NCI-H187 treated with DMSO at 0.1 percent for 48 hours (cell line): ENCODE data around the gene SCUBE3.

Source experiments
- DNase-seq: peaks from one replicate; lab custom pipeline; 2025; lab: John Stamatoyannopoulos, UW

Gene SCUBE3

GRCh38 chr6:35213824-35214756, at the start of gene SCUBE3:
Gene SCUBE3, plus strand, starts transcription at chr6:35213956. Its CDS starts 463 bp downstream, at chr6:35214419.
- DNase-seq = no peak

GRCh38 chr6:35164277-35164676, 49.5 kb upstream of the SCUBE3 start:
- no peak for DNase-seq

GRCh38 chr6:35164868-35165267, 48.9 kb upstream of the SCUBE3 start:
- no peak for DNase-seq

- no peak for DNase-seq
Observed at GRCh38 chr6:35165630-35166071, 48.1 kb upstream of the SCUBE3 start.

GRCh38 chr6:35166116-35166515, 47.6 kb upstream of the SCUBE3 start:
- DNase-seq = no peak

GRCh38 chr6:35166520-35166919, 47.2 kb upstream of the SCUBE3 start:
- no peak for DNase-seq

- no peak for DNase-seq
Observed at GRCh38 chr6:35167505-35167904, 46.3 kb upstream of the SCUBE3 start.

GRCh38 chr6:35168461-35168861, 45.3 kb upstream of the SCUBE3 start:
- peak; percentile 64 for DNase-seq

- DNase-seq = no peak
Observed at GRCh38 chr6:35170166-35170565, 43.6 kb upstream of the SCUBE3 start.

- no peak for DNase-seq
Observed at GRCh38 chr6:35170891-35171290, 42.9 kb upstream of the SCUBE3 start.

GRCh38 chr6:35173044-35173426, 40.7 kb upstream of the SCUBE3 start:
- DNase-seq = no peak

GRCh38 chr6:35173427-35174087, 40.2 kb upstream of the SCUBE3 start:
- no peak for DNase-seq

- no peak for DNase-seq
Observed at GRCh38 chr6:35174088-35174434, 39.7 kb upstream of the SCUBE3 start.

- DNase-seq = no peak
Observed at GRCh38 chr6:35174501-35174900, 39.3 kb upstream of the SCUBE3 start.

GRCh38 chr6:35176301-35177024, 37.3 kb upstream of the SCUBE3 start:
- DNase-seq = no peak

- no peak for DNase-seq
Observed at GRCh38 chr6:35177157-35177556, 36.6 kb upstream of the SCUBE3 start.

GRCh38 chr6:35177596-35177995, 36.2 kb upstream of the SCUBE3 start:
- no peak for DNase-seq

GRCh38 chr6:35178012-35178411, 35.7 kb upstream of the SCUBE3 start:
- no peak for DNase-seq

- DNase-seq = no peak
Observed at GRCh38 chr6:35178932-35179832, 34.6 kb upstream of the SCUBE3 start.

- no peak for DNase-seq
Observed at GRCh38 chr6:35179901-35180535, 33.7 kb upstream of the SCUBE3 start.

GRCh38 chr6:35181308-35181932, 32.3 kb upstream of the SCUBE3 start:
- DNase-seq = no peak
